DMS 273 (cell line): Measurements from ENCODE around the gene LSAMP.
"Not testable (repeated sequence)": the region's sequence is repeated elsewhere in the genome, so short reads cannot be mapped to it uniquely, and the experiment has no call there.

ENCODE experiments used
- DNase-seq: peaks from one replicate; lab custom pipeline; 2025; ENCODE audit not compliant: unreplicated experiment; lab: John Stamatoyannopoulos, UW

Gene LSAMP

DNA sequence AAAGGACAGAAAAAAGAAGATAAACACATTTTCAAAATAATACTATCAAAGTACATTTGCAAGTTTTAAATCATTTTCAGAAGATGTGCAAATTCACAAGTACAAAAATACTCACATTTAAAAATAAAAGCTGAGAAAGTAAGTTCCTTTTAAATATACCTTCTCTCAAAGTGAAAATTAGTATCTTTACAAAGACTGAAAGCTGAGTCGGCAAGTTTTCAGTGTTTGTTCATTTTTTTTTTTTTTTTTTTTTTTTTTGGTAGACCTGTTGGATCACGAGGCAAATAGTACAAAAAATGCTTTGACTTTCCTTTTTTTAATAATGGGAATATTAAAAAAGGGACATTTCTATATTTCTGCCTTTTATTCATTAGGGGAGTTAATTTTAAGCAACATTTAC is 317.8 kb downstream of the LSAMP start:
- DNase-seq, result no peak

DNA sequence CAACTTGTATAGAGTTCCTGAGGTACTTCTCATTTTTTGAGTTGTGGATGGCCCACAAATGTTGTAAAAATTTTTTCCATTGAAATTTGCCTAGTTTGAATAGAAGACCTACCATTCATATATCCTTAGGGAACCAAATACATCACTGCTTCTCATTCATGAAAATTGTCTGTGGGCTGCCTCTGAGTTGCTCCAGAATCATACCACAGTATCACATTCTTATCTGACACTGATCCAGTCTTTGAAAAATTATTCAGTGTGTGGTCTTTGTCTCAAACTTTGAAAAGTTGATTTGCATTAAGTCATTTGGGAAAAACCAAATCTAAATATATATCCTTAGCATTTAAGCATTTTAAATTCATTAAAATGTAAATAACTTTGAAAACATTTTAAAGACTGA is 321.1 kb downstream of the LSAMP start:
- DNase-seq, result no peak

DNA sequence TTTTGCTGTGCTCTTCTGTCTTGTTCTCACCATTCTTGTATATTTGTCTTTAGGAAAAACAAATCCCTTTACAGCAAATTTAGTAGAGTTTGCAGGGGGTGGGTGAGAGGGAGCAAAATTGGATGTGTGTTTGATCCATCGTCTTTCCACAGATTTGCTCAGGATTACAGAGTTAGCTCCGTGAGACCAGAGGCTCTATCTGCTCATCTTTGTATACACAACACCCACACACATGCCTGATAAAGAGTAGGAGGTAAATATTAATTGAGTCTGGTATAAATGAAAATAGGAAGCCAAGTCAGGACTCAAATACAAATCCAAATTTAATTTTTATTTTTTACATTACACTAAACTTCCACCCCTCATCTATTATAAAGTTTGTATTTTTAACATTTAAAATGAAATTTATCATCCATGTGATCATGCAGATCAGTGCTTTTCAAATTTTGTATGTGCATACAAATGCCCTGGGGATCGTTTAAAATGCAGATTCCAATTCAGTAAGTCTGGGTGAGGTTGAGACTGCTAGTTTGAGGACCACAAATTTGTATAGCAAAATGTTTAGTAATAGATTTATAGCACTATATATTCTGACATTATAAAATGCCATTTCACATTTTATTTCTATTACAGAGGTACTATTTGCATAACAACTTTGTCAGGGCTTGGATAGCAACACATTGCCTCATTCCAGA is 326.7 kb downstream of the LSAMP start:
- DNase-seq, result no peak

DNA sequence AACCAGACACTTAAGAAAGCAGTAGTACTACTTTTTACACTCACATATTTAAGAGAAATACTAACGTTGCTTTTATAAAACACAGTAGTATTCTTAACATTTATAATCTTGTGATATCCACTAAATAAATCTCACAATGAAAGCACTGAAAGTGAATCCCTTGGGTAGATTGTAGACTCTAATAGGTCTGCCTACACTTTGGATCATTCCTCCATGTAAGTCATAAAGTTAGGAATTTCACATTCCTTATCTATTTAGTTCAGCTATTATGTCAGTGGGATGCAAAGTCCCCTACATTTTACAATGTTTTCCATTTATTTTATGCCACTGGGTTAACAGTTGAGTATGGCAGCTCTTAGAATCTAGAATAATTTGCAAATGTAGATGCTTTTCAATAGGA is 330.7 kb downstream of the LSAMP start:
- DNase-seq, result no peak

DNA sequence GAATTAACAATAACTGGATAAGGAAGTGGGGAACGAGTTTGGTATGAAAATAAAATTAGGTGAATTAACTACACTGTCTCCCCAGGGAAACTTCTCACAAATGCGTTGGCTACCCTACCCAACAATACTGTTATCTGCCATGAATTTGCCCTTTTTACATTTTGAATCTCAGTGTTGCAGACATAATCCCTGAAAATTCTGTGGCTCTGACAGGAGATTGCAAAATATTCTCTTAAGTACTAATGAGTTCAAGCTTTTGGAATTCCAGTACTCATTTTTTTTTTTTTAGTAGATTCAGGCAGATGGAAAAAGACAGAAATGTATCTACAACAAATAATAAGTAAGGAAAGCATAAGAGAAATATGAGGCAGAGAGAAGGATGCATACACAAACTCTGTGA is 332.6 kb downstream of the LSAMP start:
- DNase-seq, result no peak

DNA sequence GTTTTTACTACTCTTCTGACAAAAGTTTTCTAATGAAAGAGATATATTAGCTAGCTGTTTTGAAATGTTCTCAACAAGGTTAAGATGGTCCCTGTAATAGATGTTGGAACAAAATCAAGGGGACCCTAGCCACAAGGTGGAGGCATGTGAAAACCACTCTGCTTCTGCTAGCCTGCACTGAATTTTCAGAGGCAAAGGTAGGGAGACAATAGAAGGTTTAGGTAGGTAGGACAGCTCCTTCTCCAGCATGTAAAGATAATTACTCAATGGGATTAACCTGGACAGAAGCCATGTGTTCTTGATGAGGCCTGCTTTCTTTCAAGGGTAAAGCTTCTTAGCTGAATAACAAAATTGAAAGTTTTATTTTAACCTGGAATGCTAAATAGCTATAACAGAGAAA is 333.5 kb downstream of the LSAMP start:
- DNase-seq, result no peak

DNA sequence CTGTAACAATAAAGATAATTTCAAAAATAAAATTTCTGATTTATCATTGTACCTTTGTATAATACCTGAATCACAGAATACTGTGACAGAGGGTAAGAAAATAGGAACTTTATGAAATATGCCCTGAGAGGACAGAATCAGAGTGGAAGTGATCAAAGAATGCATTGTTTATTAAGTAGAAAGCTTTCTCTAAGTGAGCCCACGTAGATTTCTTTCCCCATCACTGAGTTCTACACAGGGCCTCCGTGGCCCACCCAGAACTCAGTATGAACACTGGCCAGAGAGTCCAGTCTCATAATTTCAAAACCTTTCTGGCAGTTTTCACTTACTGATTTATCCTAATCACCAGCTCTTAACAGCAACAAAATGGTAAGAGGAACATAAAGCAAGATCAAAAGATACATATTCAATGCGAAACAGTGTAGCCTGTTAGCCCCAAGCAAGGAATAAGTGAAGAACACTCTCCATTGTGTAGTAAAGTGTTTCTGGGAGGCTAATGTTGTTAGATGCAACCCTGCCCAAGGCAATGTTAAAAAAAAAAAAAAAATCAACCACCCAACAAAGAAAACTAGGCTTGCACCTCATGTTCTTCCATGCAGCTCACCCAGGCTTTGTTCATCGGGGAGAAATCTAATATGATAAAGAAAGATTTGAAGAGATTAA is 341.3 kb downstream of the LSAMP start:
- DNase-seq, result no peak

DNA sequence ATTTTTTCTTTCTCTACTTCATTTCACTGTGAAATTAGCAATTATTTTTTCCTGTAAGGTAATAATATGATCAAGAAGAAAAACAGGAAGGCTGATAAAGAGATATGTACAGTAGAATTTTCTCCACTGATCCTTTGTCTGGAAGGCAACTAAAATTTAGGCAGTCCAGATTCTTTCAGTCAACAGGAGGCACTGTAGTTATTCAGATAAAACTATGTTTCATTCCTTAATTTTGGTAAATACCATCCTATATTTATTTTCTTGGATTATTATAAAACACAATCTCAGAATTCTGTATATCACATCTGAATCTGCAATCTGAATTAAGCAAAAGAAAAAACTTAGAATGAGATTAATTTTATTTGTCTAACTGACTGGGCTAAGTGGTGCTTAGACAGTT is 343.2 kb downstream of the LSAMP start:
- no peak for DNase-seq

DNA sequence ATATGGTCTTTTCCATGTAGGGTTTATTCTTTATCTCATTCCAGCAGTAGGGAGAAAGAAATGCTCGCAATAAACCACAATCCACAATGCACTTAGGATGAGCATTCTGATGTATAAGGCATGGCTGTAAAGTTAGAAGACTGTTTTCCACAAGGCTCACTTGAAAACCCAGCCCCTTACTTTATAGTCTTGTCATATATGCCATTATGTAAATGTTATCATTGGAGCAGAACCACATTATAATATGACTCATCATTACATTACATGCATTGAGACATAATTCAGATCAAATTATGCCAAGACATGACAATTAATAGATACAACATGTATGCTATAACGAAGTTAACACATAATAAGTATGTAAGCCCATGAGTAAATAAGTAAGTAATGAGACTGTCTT is 348.1 kb downstream of the LSAMP start:
- DNase-seq, result no peak

DNA sequence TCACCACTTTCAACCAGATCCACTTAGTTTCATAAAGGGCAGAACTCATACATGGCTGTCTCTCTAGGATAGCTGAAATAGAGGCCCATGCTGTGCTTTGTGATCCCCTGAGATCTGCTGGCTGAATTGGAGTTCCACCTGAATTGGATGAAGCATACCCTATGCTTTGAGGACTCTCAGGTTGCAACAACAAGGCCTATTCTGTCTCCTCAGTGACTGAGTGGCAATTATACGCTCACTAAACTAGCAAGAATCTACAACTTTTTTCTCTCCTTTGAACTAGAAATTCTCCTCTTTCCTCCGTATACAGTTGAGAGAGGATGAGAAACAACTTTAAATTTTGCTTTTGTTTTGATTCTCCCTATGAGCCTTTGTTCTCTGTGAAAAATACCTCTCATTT is 348.7 kb downstream of the LSAMP start:
- DNase-seq, result no peak

DNA sequence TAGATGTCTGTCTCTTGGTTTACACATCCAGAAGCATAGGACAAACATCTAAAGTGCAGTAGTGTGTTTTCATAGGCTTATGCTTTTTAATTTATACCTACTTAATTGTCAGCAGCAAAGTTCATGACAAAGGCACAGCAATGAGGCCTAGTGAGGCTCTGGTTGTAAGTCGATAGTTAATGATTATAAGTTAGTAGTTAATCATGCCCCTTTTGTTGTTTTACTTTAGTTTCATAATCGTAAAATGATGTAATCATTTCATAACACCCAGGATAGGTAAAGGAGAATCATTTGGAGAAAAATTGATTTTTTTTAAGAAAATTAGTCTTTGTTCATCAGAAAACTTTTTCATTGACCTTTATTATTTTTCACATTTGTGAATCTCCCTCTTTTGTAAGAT is 351.9 kb downstream of the LSAMP start:
- no peak for DNase-seq

DNA sequence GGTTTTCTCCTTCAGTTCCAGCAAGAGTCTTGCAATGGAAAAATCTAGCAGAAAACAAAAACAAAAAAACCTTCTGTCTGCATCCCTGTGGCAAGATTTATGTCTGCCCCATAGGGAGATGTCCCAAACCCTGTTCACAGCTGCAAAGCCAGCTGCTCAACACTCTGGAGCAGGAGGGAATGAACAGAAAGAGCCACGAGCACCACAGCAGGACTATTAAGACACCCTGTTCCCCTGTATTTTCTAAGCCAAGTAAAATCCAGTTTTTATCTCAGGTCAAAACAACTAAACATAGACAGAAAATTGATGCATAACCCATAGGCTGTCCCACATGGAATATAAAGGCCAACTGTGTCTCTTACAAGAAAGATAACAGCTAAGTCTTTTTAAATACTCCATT is 357.9 kb downstream of the LSAMP start:
- peak; percentile 86 for DNase-seq

DNA sequence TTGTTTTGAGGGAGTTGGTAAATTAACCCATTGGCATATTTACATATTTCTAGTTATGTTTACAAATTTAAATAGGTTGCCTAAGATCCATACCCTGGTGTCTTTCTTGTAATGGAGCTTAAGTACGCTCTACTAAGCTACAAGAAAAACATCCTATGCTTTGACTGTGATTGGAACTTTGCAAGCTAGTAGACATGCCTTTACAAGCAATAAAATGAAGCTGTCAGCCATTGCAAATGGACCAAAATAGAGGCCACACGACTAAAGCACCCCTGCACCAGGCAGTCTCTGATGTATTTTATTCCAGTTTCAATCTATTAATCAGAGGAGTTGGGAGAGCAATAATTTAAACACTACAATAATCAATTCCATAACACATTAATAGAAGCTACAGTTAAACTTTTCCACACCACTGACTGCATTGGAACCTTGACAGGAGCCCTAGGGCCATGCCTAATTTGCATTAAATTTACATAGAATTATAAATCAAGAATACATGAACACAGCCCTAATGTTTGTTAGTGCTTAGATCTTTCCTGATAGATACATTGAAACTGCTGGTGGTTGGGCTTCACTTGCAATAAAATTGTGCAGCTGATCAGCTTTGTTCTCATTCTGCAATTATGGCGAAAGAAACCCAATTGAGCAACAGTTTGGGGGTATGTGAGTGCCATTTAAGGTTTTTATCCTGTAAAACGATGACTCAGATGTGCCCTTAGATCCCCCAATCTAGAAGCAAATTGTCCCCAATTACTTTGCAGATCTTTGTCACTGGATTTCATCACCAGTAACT is 360.1 kb downstream of the LSAMP start:
- peak; percentile 33 for DNase-seq

DNA sequence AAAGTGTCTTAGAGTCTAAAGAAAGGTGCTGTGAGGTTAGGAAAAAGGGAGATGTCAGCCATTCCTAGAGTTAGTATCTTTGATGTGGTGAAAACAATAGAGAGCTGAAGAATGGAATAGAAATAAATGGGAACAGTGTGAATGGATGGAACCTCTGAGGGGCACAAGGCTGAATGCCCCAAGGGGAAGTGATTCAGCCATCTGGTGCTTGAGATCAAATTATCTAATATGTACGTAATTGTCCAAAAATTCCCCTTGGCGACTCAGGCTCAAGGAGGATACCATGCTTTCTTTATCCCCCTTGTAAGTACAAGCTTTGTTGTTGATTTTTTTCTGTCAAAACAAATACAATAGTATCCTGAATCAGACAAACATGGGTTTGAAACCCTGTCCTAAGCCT is 361.6 kb downstream of the LSAMP start:
- peak; percentile 14 for DNase-seq

DNA sequence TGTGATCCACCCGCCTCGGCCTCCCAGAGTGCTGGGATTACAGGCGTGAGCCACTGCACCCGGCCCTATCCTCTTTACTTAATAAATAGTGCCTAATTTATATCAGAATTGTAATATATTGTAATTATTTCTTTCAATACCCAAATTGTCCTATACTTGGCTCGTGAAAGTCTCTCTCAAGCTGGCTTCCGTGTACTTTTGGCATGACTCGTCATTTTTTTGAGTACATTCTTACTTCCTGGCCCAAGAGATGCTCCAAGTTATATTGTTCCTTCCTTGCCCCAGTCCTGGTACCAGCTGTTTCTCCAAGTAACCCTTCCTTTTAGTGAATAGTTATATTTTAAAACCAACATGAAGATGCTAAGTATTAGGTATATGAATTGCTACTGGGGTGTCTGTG is 366.7 kb downstream of the LSAMP start:
- no peak for DNase-seq

DNA sequence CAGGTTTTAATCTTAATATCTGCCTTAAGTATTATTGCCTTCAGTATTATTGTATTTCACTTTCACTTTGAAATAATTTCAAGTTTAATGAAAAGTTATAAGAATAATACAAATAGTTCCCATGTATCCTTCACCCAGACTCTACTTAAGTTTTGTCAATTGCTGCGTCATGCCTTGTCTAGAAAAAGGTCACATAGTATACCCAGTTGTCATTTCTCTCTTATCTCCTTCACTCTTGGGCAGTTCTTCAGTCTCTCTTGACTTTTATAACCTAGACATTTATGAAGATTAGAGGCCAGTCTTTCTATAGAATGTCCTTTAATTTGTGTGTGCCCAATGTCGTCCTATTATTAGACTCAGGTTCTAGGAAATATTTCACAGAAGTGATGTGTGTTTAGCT is 367.7 kb downstream of the LSAMP start:
- no peak for DNase-seq

DNA sequence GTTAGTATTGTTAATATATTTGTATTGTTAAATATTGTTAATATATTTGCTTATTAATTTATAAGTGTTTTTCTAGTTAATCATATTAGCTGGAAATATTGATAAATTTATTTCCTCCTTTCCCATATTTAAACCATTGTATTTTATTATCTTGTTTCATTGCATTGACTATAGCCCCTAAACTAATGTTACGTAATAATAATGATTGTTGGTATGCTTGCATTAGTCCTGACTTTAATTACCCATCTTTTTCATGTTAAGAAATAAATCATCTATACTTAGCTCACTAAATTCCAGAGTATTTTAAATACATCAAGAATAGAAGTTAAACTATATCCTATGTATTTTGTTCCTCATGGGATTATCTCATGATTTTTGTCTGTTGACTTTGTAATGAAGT is 368.2 kb downstream of the LSAMP start:
- DNase-seq, result no peak

DNA sequence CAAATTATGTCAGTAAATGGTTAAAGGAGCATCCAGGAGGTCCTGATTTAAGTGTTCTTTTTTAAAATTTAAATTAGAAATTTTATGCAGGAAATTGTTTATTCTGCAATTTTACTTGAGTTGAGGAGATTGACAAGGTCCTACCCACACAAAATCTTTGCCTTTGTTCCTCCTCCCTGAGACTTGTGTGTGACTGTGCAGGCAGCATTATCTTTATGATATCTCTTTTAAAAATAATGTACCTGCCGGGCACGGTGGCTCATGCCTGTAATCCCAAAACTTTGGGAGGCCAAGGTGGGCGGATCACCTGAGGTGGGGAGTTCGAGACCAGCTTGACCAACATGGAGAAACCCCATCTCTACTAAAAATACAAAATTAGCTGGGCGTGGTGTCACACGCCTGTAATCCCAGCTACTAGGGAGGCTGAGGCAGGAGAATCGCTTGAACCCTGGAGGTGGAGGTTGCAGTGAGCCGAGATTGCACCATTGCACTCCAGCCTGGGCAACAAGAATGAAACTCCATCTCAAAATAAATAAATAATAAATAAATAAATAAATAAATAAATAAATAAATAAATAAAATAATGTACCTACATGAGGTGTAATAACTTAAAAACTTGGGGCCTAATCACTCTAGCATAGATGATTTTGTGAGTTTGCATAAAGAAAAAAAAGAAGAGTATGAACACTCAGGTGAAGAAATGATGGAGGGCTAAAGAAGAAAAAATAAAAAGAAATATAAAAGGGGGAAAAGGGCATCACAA is 374.6 kb downstream of the LSAMP start:
- DNase-seq, result not testable (repeated sequence)

DNA sequence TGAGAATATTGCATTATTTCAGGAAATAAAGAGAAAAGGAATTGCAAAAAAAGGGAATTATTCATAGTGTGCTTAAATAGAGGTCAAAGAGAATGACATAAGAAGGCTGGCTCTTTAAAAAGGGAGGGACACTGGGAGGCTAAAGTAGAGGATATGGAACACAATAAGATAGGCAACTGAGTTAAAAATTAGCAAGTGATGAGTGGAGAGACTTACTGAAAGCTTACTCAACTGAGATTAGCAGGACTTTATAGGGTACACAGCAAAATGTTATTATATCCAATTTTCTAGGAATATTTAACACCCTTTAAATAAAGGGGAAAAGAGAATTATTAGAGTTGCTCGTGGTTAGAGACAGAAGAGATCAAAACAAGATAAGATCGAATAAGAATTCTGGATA is 375.2 kb downstream of the LSAMP start:
- DNase-seq, result no peak

DNA sequence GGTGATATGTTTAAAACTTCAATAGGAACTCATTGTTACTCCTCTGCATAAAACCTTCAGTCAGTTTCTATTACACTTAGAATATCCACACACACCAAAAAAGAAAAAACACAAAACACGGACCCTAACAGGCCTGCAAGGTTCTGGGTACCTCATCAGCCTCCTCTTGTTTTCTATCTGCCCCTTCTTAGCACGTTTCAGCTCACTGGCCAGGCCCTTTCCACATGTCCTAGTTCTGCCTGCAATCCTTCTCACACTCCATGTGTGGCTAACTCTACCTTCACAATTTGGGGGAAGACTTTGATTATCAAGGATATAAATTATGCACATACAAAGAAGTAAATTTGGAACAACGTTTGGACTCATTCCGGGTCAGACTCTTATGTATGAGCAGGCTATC is 376.3 kb downstream of the LSAMP start:
- no peak for DNase-seq

DNA sequence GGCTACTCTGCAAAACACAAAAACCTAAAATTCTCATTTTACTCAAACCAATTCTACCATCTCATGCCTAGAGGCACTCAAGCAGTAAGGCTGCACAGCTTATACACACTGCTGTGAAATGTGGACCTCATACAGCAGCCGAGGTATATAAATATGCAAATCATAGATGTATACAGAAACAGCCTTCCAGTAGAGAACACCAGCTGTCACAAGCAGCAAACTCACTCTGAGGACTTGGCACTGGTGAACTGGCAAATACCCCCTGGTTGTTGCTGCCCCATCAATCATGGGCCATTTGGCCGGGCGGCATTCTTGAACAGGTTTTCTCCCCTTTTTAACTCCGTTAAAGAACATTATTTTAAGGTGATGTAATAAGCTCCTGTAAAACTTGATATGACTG is 378.0 kb downstream of the LSAMP start:
- DNase-seq, result peak; percentile 95

DNA sequence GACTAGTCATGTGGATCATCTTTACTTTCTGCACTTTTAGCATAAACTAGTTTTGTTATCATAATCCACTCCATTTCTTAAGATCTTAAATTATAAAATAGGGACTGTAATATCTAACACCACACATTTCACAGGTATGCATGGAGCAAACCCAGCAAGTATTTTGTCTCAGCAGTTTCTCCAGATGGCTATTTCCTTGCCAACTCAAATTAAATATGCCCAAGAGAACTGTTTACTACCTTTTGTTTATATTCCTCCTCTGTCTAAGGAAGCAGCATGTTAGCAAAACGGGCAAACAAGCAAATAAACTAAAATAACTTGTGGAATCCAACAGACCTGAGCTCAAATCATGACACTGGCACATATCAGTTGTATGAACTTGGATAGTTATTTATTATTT is 379.8 kb downstream of the LSAMP start:
- DNase-seq, result peak; percentile 51
